Stimulated activated naive CD8-positive, alpha-beta T cell treated with anti-CD3 and anti-CD28 coated beads, Interleukin-15, Interleukin-2, amounts not matched to agents 100 U/mL and 50 U/mL, for 24 hours (primary cell): ENCODE results near the gene SDHB.

Experiments
- ATAC-seq: fragments of 150-1000 bp; cut with Tn5 transposase; one replicate; pipeline ENCODE4 v1.10.0; 2021
- DNase-seq: peaks from one replicate; pipeline ENCODE4 v3.0.0; 2021

Gene SDHB

DNA sequence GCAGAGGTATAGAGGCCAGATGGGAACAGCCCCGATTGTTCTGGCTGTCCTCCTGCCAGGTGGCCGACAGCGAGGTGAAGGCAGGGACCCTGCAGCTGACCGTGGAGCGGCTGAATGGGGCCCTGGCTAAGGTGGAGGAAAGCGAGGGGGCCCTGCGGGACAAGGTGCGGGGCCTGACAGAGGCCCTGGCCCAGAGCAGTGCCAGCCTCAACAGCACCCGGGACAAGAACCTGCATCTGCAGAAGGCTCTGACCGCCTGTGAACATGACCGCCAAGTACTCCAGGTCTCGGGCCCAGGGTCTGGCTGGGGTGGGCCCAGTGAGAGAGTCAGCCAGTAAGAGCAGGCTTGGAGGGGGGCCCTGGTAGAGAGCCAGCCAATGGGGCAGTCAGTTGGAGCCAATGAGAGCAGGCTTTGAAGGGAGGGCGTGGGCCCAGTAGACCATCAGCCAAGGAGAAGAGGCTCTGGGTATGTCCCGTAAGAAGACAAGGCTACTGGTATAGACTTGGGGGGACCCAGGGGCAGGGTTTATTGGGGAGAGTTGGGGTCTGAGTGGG lies 84.7 kb downstream of the SDHB start:
- no peak for DNase-seq
- ATAC-seq, result no peak
